ENCODE results near the gene MAPK8IP3. TPM values are rescaled to one million over a fixed set of nuclear protein-coding genes. Genes with fewer than 3 reads are reported as not detected.
A peak's percentile ranks its signal among the peaks of the same experiment; 100 is the strongest.

Gene MAPK8IP3
- total RNA-seq, 1 experiment from 2014 or later = 72.3 TPM

GRCh38 chr16:1777375-1778199 is 71.6 kb downstream of the MAPK8IP3 start:
- TF ChIP-seq ARID4B (CRISPR knock-in tag; IDR thresholded peaks at IDR 0.05; ENCODE audit: borderline replicate concordance) (no peak), ATF2 (CRISPR knock-in tag; IDR thresholded peaks at IDR 0.05; ENCODE audit: borderline replicate concordance, low read depth) (no peak)
- DNase-seq (ENCODE audit: low spot score) = no peak
- H3K9me3 Mint-ChIP-seq = no peaks in the 10 kb centered on the region
- H3K27ac Mint-ChIP-seq = no peak overlapping the region
- ChIA-PET CTCF (interaction anchor here (1.2 to 1.3 kb wide), 3 partner anchors 14 to 239 kb away, joined by 3 to 4 read pairs (median 3); no protein-coding TSS in a partner anchor), POLR2A (no interaction called here)
- H3K4me3 Mint-ChIP-seq = no peak overlapping the region
- no peaks in the 10 kb centered on the region for H3K36me3 Mint-ChIP-seq
- H3K4me1 Mint-ChIP-seq = peaks cover 7% of the 10 kb centered on the region
- H3K27me3 Mint-ChIP-seq (ENCODE audit: low read depth) = no peaks in the 10 kb centered on the region
- no peak for ATAC-seq

GRCh38 chr16:1778200-1779179 is 72.5 kb downstream of the MAPK8IP3 start:
- POLR2A ChIA-PET = no interaction called here
- no peak overlapping the region for H3K27ac Mint-ChIP-seq
- no peak overlapping the region for H3K4me3 Mint-ChIP-seq
- DNase-seq (ENCODE audit: low spot score) (no peak), ATAC-seq (no peak)
- no peaks in the 10 kb centered on the region for H3K36me3 Mint-ChIP-seq
- no peaks in the 10 kb centered on the region for H3K27me3 Mint-ChIP-seq (ENCODE audit: low read depth)
- TF ChIP-seq HMGA2 (CRISPR knock-in tag; IDR thresholded peaks at IDR 0.05) (no peak), CDX4 (CRISPR knock-in tag; IDR thresholded peaks at IDR 0.05; ENCODE audit: borderline replicate concordance) (no peak), ARID4B (CRISPR knock-in tag; IDR thresholded peaks at IDR 0.05; ENCODE audit: borderline replicate concordance) (no peak), ZNF121 (CRISPR knock-in tag; IDR thresholded peaks at IDR 0.05) (0 out of 2 replicates have a peak, but pooled peaks have one; percentile 32), ZNF423 (CRISPR knock-in tag; IDR thresholded peaks at IDR 0.05) (no peak)
- peaks cover 7% of the 10 kb centered on the region for H3K4me1 Mint-ChIP-seq
- CTCF ChIA-PET = interaction anchor here (1.2 to 1.3 kb wide), 3 partner anchors 15 to 238 kb away, joined by 3 to 4 read pairs (median 3); no protein-coding TSS in a partner anchor
- H3K9me3 Mint-ChIP-seq = no peaks in the 10 kb centered on the region
